Muscle of leg (tissue), 11 donors: ENCODE results near the gene GGACT. TPM values are rescaled to one million over a fixed set of nuclear protein-coding genes. Genes with fewer than 3 reads are reported as not detected.
"Not testable (repeated sequence)": the region's sequence is repeated elsewhere in the genome, so short reads cannot be mapped to it uniquely, and the experiment has no call there.

Source experiments
- DNase-seq: peaks from one replicate; pipeline ENCODE4 v3.0.0; 2013
- H3K27ac ChIP-seq: one replicate; pipeline ENCODE4 v1.5.1; 2013; ENCODE audit warnings: mild to moderate bottlenecking, low read length, control low read depth
- H3K27me3 ChIP-seq: one replicate; pipeline ENCODE4 v1.6.1; 2013; ENCODE audit warnings: low read length; ENCODE audit not compliant: control insufficient read depth, insufficient read depth
- H3K36me3 ChIP-seq: one replicate; pipeline ENCODE4 v1.6.1; 2013; ENCODE audit warnings: low read length; ENCODE audit not compliant: control insufficient read depth, insufficient read depth
- H3K4me1 ChIP-seq: one replicate; pipeline ENCODE4 v1.6.1; 2013; ENCODE audit warnings: low read length; ENCODE audit not compliant: control insufficient read depth, insufficient read depth
- H3K4me3 ChIP-seq: one replicate; pipeline ENCODE4 v1.5.1; 2013; ENCODE audit warnings: low read length, control low read depth
- H3K9me3 ChIP-seq: replicated peaks from 2 replicates; pipeline ENCODE4 v1.6.1; 2013; ENCODE audit warnings: low read depth, low read length; ENCODE audit not compliant: control insufficient read depth
- WGBS: methylation state at CpG from one replicate; pipeline ENCODE4 v1.1.5; 2013; ENCODE audit warnings: missing lambda C conversion rate; ENCODE audit not compliant: insufficient coverage; 5-methylcytosine and 5-hydroxymethylcytosine counted together
- polyA plus RNA-seq, 8 donors: library from polyadenylated mRNA; unstranded; fragments of 120-200 nt; gene quantifications; one replicate each; pipeline versions ENCODE4 v1.2.1 to v1.2.3, GENCODE V29; 2013; ENCODE audit warnings: inconsistent platforms in 1 of 8, low replicate concordance in 1 of 8; ENCODE audit not compliant: insufficient read length in 8 of 8, insufficient read depth in 1 of 8
- total RNA-seq: library from RNA; stranded (reverse); fragments of 120-200 nt; gene quantifications from one replicate; pipeline ENCODE4 v1.2.4, GENCODE V29; 2013

Gene GGACT
- total and polyA plus RNA-seq, 9 donors: 2.2 to 4.6 (median 2.5) TPM

- not testable (repeated sequence) for H3K27me3 ChIP-seq, H3K27ac ChIP-seq, DNase-seq, H3K9me3 ChIP-seq, H3K4me3 ChIP-seq
- Histone ChIP-seq H3K36me3 (peaks cover 29% of the 10 kb centered on the region), H3K4me1 (peaks cover 12% of the 10 kb centered on the region)
- 92% methylated on average over 4 of the region's 5 CpGs for WGBS
Observed at GRCh38 chr13:100524688-100525087, 63.9 kb downstream of the GGACT start.

- H3K36me3 ChIP-seq: peaks cover 25% of the 10 kb centered on the region
- H3K27ac ChIP-seq: no peak overlapping the region
- H3K4me1 ChIP-seq: peaks cover 12% of the 10 kb centered on the region
- H3K27me3 ChIP-seq: no peaks in the 10 kb centered on the region
- H3K9me3 ChIP-seq: no peaks in the 10 kb centered on the region
- no peak overlapping the region for H3K4me3 ChIP-seq
- 85% methylated on average over 5 of the region's 8 CpGs for WGBS
- DNase-seq: no peak
Observed at GRCh38 chr13:100523981-100524386, 64.6 kb downstream of the GGACT start.

GRCh38 chr13:100523411-100523810 lies 65.2 kb downstream of the GGACT start:
- H3K27me3 ChIP-seq: no peaks in the 10 kb centered on the region
- H3K9me3 ChIP-seq: no peaks in the 10 kb centered on the region
- peaks cover 12% of the 10 kb centered on the region for H3K4me1 ChIP-seq
- H3K4me3 ChIP-seq: no peak overlapping the region
- no peak overlapping the region for H3K27ac ChIP-seq
- WGBS: 85% methylated on average over 13 of the region's 14 CpGs
- peaks cover 24% of the 10 kb centered on the region for H3K36me3 ChIP-seq
- no peak for DNase-seq

DNA sequence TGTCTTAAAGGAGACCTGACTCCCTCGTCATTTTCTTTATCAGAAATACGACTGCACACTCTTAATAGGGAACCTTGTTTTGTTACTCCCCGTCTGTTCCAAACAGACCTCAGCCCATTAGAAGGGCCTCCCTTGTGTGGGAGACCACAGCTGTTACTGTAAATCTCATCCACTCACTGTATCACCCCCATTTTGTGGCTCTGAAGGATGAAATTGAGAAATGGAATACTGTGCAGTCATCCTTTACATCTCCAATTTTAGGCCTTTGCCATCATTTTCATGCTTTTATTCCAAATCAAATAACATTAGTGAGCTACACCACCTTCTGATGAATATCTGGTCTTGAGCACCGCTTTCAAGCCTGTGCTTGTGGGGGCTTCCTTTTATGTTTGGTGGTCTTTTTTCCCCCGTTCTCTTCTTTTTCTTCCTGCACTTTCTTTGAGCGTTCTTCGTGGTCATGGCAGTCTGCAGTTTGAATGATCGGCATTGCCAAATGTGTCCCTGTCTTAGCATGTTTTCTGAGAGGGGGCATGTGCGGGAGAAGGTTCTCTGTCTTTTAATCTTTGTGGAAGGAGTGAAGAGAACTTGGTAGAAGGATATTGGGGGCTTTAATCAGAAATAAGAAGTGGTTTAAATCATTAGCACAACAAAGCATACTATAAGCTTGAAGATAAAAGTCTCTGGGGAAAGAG lies 65.8 kb downstream of the GGACT start:
- Histone ChIP-seq H3K9me3 (no peaks in the 10 kb centered on the region), H3K27me3 (no peaks in the 10 kb centered on the region), H3K36me3 (peaks cover 21% of the 10 kb centered on the region), H3K27ac (no peak overlapping the region), H3K4me1 (peaks cover 12% of the 10 kb centered on the region), H3K4me3 (no peak overlapping the region)
- WGBS: 93% methylated on average over 3 of the region's 9 CpGs
- DNase-seq: no peak

DNA sequence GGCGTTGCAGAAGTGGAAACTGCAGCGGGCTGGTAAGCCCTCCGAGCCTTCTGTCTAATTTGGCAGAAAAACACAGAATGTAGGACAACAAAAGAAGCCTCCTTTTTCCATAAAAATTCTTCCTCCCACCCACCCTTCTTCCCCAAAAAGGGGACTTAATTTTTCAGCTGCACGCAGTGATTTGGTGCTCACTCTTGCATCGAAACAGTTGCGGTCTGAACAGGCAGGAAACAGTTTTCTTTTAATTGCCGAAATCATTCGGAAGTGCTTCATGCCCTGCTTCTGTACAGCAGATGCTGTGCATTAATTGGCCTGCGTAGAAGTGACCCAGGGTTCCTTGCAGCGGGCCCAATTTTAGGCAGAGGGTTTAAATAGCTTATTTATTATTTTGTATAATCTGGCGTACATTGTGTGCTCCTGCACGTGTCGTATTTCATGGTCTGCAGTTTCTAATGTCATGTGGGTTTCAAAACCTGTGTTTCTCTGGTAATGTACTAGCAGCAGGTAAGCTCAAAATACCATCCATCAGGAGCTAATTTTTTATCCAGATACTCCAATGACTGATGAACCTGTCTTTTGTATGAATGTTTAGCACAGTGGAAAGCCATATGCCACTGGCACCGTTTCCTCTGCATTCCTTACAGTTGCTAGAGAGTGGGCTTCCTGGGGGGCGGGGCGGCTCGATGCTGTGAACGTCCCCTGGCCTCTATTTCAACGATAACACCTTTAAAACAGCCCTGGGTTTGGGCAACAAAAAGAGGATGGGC lies 66.6 kb downstream of the GGACT start:
- peaks cover 18% of the 10 kb centered on the region for H3K36me3 ChIP-seq
- peaks cover 12% of the 10 kb centered on the region for H3K4me1 ChIP-seq
- 58% methylated on average over 15 of the region's 19 CpGs for WGBS
- no peak overlapping the region for H3K4me3 ChIP-seq
- no peak overlapping the region for H3K27ac ChIP-seq
- no peak for DNase-seq
- no peaks in the 10 kb centered on the region for H3K27me3 ChIP-seq
- no peaks in the 10 kb centered on the region for H3K9me3 ChIP-seq

DNA sequence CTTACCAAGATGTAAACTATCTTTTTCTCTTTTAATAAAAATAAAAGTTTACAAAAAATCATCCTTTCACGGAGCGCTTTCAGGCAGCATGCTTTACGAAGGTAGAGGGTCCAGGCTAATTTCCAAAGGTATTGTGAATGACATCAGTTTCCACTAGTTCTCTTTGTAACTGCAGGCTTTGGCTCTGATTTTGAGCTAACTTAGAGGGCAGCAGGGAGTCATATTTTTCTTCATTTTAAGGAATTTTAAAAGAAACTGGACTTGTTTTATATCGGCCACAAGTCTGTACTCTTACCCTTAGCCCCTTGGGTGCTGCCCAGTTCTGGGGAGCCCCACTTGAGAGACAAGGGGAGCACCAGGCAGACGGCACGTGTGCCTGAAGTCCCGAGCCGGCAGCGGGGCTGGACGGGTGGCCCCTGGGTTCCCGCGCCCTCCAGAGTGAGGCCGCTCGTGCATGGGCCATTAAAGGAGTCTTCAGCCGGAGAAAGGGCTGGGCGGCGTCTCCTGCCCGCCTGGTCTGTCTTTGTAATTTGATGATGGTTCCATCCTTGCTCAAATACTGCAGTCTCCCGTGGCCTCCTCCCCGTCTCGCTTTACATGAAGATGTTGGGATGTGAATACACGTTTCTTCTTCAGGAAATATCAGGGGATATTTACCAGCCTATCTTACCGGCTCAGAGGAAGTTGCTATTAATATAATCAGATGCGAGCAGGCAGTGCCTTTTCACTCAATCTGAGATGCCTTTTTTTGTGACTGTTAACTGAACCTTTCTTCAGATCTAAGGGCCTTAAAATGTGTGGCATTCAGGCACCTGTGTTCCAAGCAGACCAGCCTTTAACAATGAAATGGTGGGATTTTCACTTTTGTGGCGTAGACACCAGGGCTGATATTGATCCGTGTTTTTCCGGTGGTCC lies 67.4 kb downstream of the GGACT start:
- Histone ChIP-seq H3K27ac (no peak overlapping the region), H3K27me3 (no peaks in the 10 kb centered on the region), H3K36me3 (peaks cover 13% of the 10 kb centered on the region), H3K4me3 (no peak overlapping the region), H3K9me3 (no peaks in the 10 kb centered on the region), H3K4me1 (peaks cover 12% of the 10 kb centered on the region)
- 24% methylated on average over 15 of the region's 27 CpGs for WGBS
- DNase-seq: no peak

- H3K36me3 ChIP-seq: peaks cover 9% of the 10 kb centered on the region
- H3K27me3 ChIP-seq: no peaks in the 10 kb centered on the region
- H3K4me3 ChIP-seq: no peak overlapping the region
- DNase-seq: no peak
- H3K4me1 ChIP-seq: peaks cover 12% of the 10 kb centered on the region
- WGBS: 96% methylated on average over 4 of the region's 9 CpGs
- H3K27ac ChIP-seq: no peak overlapping the region
- no peaks in the 10 kb centered on the region for H3K9me3 ChIP-seq
Observed at GRCh38 chr13:100519626-100520025, 69.0 kb downstream of the GGACT start.

- Histone ChIP-seq H3K36me3 (peaks cover 3% of the 10 kb centered on the region), H3K9me3 (no peaks in the 10 kb centered on the region), H3K4me1 (peaks cover 12% of the 10 kb centered on the region), H3K27me3 (no peaks in the 10 kb centered on the region), H3K27ac (no peak overlapping the region), H3K4me3 (no peak overlapping the region)
- DNase-seq: no peak
- WGBS: no CpG with 5 or more reads among the region's 8 CpGs
Observed at GRCh38 chr13:100518394-100519062, 70.1 kb downstream of the GGACT start.

- WGBS: 40% methylated on average over 1 of the region's 13 CpGs
- H3K4me1 ChIP-seq: peaks cover 9% of the 10 kb centered on the region
Observed at GRCh38 chr13:100517728-100518127, 70.9 kb downstream of the GGACT start.

More at GRCh38 chr13:100517728-100518127, 70.9 kb downstream of the GGACT start:
- H3K36me3 ChIP-seq: peaks cover 3% of the 10 kb centered on the region
- no peak overlapping the region for H3K4me3 ChIP-seq
- no peaks in the 10 kb centered on the region for H3K9me3 ChIP-seq
- no peak for DNase-seq
- H3K27me3 ChIP-seq: no peaks in the 10 kb centered on the region
- no peak overlapping the region for H3K27ac ChIP-seq
